HL-60 (cell line): ENCODE data around the gene MGAT5.

Experiments used
- DNase-seq, 2 experiments: peaks; one replicate each; pipeline ENCODE4 v3.0.0-alpha.2; 2010 to 2020; ENCODE audit warnings: low read depth in 1 of 2, low spot score in 1 of 2
- H3K27ac ChIP-seq: fragments of 250-450 bp; sonication (Bioruptor Pico); replicated peaks from 2 replicates; pipeline ENCODE4 v1.5.1; 2020; ENCODE audit warnings: mild to moderate bottlenecking, moderate library complexity
- H3K27me3 ChIP-seq: fragments of 250-450 bp; sonication (Bioruptor Pico); 2 replicates; pipeline ENCODE4 v1.5.1; 2021; ENCODE audit warnings: mild to moderate bottlenecking, moderate library complexity; ENCODE audit not compliant: insufficient read depth, poor library complexity, severe bottlenecking
- H3K4me3 ChIP-seq: replicated peaks from 2 replicates; pipeline ENCODE4 v1.5.1; 2011; ENCODE audit warnings: mild to moderate bottlenecking, control low read depth, low read length; ENCODE audit not compliant: insufficient read depth
- CTCF ChIP-seq: IDR thresholded peaks from one replicate; pipeline ENCODE4 v1.5.1; 2011; ENCODE audit warnings: low read length, control low read depth, inconsistent platforms; ENCODE audit not compliant: insufficient read depth
- GABPA ChIP-seq: IDR thresholded peaks from 2 replicates; pipeline ENCODE4 v1.6.1; 2012; ENCODE audit warnings: low read depth
- POLR2AphosphoS5 ChIP-seq: IDR thresholded peaks from 2 replicates; pipeline ENCODE4 v1.6.1; 2012; ENCODE audit warnings: low read depth
- REST ChIP-seq: IDR thresholded peaks from 2 replicates; pipeline ENCODE4 v1.6.1; 2012; ENCODE audit warnings: low read depth; ENCODE audit not compliant: insufficient replicate concordance
- SPI1 ChIP-seq: IDR thresholded peaks from 2 replicates; pipeline ENCODE4 v1.6.1; 2012; ENCODE audit warnings: low read depth, mild to moderate bottlenecking, borderline replicate concordance

MGAT5 gene

GRCh38 chr2:134399096-134399495 lies 145.2 kb downstream of the MGAT5 start:
- no peak overlapping the region for H3K4me3 ChIP-seq
- H3K27ac ChIP-seq, result peak overlapping the region; percentile 51
- peak in 1 of 2 experiments; percentile 45 for DNase-seq
- TF ChIP-seq REST (no peak), POLR2AphosphoS5 (no peak), CTCF (no peak), GABPA (no peak), SPI1 (no peak)
- H3K27me3 ChIP-seq, result no peaks in the 10 kb centered on the region

GRCh38 chr2:134401081-134401497 lies 147.2 kb downstream of the MGAT5 start:
- no peak for DNase-seq
- no peak for TF ChIP-seq CTCF
- no peak for TF ChIP-seq GABPA
- no peak for TF ChIP-seq REST
- no peak for TF ChIP-seq POLR2AphosphoS5
- TF ChIP-seq SPI1, result no peak
- Histone ChIP-seq H3K27ac (peak overlapping the region; percentile 81), H3K4me3 (no peak overlapping the region), H3K27me3 (no peaks in the 10 kb centered on the region)

GRCh38 chr2:134401789-134402188 lies 147.9 kb downstream of the MGAT5 start:
- H3K4me3 ChIP-seq, result no peak overlapping the region
- H3K27me3 ChIP-seq, result no peaks in the 10 kb centered on the region
- peak overlapping the region; percentile 81 for H3K27ac ChIP-seq
- TF ChIP-seq SPI1, result no peak
- no peak for TF ChIP-seq CTCF
- no peak for TF ChIP-seq POLR2AphosphoS5
- TF ChIP-seq GABPA, result no peak
- no peak for TF ChIP-seq REST
- peak in 1 of 2 experiments; percentile 21 for DNase-seq
